Fibroblast of the aortic adventitia (primary cell): ENCODE results near the gene CSH2. TPM values are rescaled to one million over a fixed set of nuclear protein-coding genes. Genes with fewer than 3 reads are reported as not detected.

Experiments
- DNase-seq: peaks from one replicate; pipeline ENCODE4 v3.0.0-alpha.2; 2010; ENCODE audit warnings: low read depth
- H3K4me3 ChIP-seq: 2 replicates; pipeline ENCODE4 v1.5.1; 2011; ENCODE audit warnings: low read depth, mild to moderate bottlenecking, control low read depth, low read length, moderate library complexity
- total RNA-seq: library from RNA; depleted of rRNA; stranded (reverse); fragments of >200 nt; gene quantifications from 2 replicates; pipeline ENCODE4 v1.2.3, GENCODE V29; 2012; ENCODE audit warnings: low replicate concordance
- TF ChIP-seq, protein P1 (sequence below): IDR thresholded peaks from 2 replicates; pipeline ENCODE4 v1.5.1; 2011; ENCODE audit warnings: mild to moderate bottlenecking, low read length, control low read depth, inconsistent platforms; ENCODE audit not compliant: insufficient read depth

Gene CSH2
- total RNA-seq, 1 donor: not detected

GRCh38 chr17:63842540-63843386 lies 30.7 kb downstream of the CSH2 start, which contains the start of gene SMARCD2:
Gene SMARCD2 (minus strand): TSS chr17:63842685. CDS start chr17:63842674, 11 bp downstream.
- DNase-seq: peak; percentile 99
- peak within 1 kb of the TSS; percentile 92 for H3K4me3 ChIP-seq
- TF ChIP-seq, protein P1, sequence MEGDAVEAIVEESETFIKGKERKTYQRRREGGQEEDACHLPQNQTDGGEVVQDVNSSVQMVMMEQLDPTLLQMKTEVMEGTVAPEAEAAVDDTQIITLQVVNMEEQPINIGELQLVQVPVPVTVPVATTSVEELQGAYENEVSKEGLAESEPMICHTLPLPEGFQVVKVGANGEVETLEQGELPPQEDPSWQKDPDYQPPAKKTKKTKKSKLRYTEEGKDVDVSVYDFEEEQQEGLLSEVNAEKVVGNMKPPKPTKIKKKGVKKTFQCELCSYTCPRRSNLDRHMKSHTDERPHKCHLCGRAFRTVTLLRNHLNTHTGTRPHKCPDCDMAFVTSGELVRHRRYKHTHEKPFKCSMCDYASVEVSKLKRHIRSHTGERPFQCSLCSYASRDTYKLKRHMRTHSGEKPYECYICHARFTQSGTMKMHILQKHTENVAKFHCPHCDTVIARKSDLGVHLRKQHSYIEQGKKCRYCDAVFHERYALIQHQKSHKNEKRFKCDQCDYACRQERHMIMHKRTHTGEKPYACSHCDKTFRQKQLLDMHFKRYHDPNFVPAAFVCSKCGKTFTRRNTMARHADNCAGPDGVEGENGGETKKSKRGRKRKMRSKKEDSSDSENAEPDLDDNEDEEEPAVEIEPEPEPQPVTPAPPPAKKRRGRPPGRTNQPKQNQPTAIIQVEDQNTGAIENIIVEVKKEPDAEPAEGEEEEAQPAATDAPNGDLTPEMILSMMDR: no peak

DNA sequence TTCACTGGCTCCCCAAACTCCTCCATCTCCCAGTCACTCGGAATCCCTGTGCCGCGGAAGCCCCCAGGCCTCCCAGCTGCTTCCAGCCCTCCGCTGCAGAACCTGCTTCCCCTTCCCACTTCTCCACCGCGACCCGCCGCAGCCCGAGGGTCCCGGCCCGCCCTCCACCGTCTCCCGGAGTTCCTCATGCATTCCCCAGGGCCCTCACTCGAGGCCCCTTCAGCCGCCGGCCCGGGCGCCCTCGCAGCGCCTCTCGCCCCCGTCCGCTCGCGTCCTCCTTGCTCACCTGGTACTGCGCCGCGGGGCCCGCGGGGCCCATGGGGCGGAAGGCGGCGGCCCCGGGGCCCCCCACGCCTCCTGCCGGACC lies 31.3 kb downstream of the CSH2 start:
- TF ChIP-seq, protein P1: no peak
- peak overlapping the region; percentile 92 for H3K4me3 ChIP-seq
- DNase-seq: no peak

- TF ChIP-seq, protein P1: no peak
- peak; percentile 47 for DNase-seq
- peak overlapping the region; percentile 92 for H3K4me3 ChIP-seq
Measured at GRCh38 chr17:63841350-63842172, 31.9 kb downstream of the CSH2 start.

- peak overlapping the region; percentile 92 for H3K4me3 ChIP-seq
- peak; percentile 46 for DNase-seq
- TF ChIP-seq, protein P1: no peak
Measured at GRCh38 chr17:63840591-63841349, 32.7 kb downstream of the CSH2 start.

GRCh38 chr17:63838631-63839171 lies 34.8 kb downstream of the CSH2 start:
- TF ChIP-seq, protein P1: no peak
- H3K4me3 ChIP-seq: no peak overlapping the region
- peak; percentile 91 for DNase-seq

GRCh38 chr17:63837962-63838600 lies 35.4 kb downstream of the CSH2 start:
- TF ChIP-seq, protein P1: no peak
- DNase-seq: no peak
- H3K4me3 ChIP-seq: no peak overlapping the region
